ENCODE data around the gene ZDHHC14. TPM values are rescaled to one million over a fixed set of nuclear protein-coding genes. Genes with fewer than 3 reads are reported as not detected.
"Not testable (repeated sequence)": the region's sequence is repeated elsewhere in the genome, so short reads cannot be mapped to it uniquely, and the experiment has no call there.

Gene ZDHHC14
- total and polyA plus RNA-seq, 4 donors, result 4.3 to 18.3 (median 8.9) TPM

GRCh38 chr6:157406661-157407060 lies 25.7 kb downstream of the ZDHHC14 start:
- H3K9ac ChIP-seq (ENCODE audit: insufficient read depth in 1 of 2, low read length in 2 of 2), result no peak overlapping the region
- ATAC-seq (ENCODE audit: insufficient read depth, low FRiP score) (no peak), DNase-seq (no peak)
- no peaks in the 10 kb centered on the region for H3K9me3 ChIP-seq (ENCODE audit: control insufficient read depth in 4 of 4, insufficient read depth in 3 of 4, low read length in 3 of 4)
- WGBS, 2 donors, result 90 to 95% methylated on average over 7 of the region's 7 CpGs
- no peaks in the 10 kb centered on the region for H3K27me3 ChIP-seq (ENCODE audit: control insufficient read depth in 3 of 3, insufficient read depth in 3 of 3, low read length in 2 of 3)
- H3K27ac ChIP-seq (ENCODE audit: low read depth in 1 of 2, low read length in 1 of 2), result no peak overlapping the region
- peaks cover 0 to 5% (median 0%) of the 10 kb centered on the region in 5 donors for H3K4me1 ChIP-seq (ENCODE audit: control insufficient read depth in 5 of 5, insufficient read depth in 5 of 5, low read length in 5 of 5)
- no peak overlapping the region for H3K4me3 ChIP-seq
- TF ChIP-seq, protein P1, sequence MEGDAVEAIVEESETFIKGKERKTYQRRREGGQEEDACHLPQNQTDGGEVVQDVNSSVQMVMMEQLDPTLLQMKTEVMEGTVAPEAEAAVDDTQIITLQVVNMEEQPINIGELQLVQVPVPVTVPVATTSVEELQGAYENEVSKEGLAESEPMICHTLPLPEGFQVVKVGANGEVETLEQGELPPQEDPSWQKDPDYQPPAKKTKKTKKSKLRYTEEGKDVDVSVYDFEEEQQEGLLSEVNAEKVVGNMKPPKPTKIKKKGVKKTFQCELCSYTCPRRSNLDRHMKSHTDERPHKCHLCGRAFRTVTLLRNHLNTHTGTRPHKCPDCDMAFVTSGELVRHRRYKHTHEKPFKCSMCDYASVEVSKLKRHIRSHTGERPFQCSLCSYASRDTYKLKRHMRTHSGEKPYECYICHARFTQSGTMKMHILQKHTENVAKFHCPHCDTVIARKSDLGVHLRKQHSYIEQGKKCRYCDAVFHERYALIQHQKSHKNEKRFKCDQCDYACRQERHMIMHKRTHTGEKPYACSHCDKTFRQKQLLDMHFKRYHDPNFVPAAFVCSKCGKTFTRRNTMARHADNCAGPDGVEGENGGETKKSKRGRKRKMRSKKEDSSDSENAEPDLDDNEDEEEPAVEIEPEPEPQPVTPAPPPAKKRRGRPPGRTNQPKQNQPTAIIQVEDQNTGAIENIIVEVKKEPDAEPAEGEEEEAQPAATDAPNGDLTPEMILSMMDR (IDR thresholded peaks at IDR 0.05; ENCODE audit: control extremely low read depth, extremely low read depth), result no peak
- H3K36me3 ChIP-seq (ENCODE audit: control insufficient read depth in 4 of 4, insufficient read depth in 4 of 4, low read length in 4 of 4), result peaks cover 0 to 3% (median 0%) of the 10 kb centered on the region in 4 donors

GRCh38 chr6:157407646-157408045 lies 26.7 kb downstream of the ZDHHC14 start:
- ATAC-seq (ENCODE audit: insufficient read depth, low FRiP score), result no peak
- no peaks in the 10 kb centered on the region for H3K27me3 ChIP-seq (ENCODE audit: control insufficient read depth in 3 of 3, insufficient read depth in 3 of 3, low read length in 2 of 3)
- TF ChIP-seq, protein P1 (IDR thresholded peaks at IDR 0.05; ENCODE audit: control extremely low read depth, extremely low read depth), result no peak
- no peaks in the 10 kb centered on the region for H3K9me3 ChIP-seq (ENCODE audit: control insufficient read depth in 4 of 4, insufficient read depth in 3 of 4, low read length in 3 of 4)
- H3K4me1 ChIP-seq (ENCODE audit: control insufficient read depth in 5 of 5, insufficient read depth in 5 of 5, low read length in 5 of 5), result peaks cover 0 to 5% (median 0%) of the 10 kb centered on the region in 5 donors
- no peak overlapping the region for H3K27ac ChIP-seq (ENCODE audit: low read depth in 1 of 2, low read length in 1 of 2)
- H3K9ac ChIP-seq (ENCODE audit: insufficient read depth in 1 of 2, low read length in 2 of 2), result no peak overlapping the region
- H3K4me3 ChIP-seq, result no peak overlapping the region
- DNase-seq, result peak in 1 of 3 donors; percentile 34
- no peaks in the 10 kb centered on the region for H3K36me3 ChIP-seq (ENCODE audit: control insufficient read depth in 4 of 4, insufficient read depth in 4 of 4, low read length in 4 of 4)
- 75 to 80% methylated on average over 3 of the region's 3 CpGs for WGBS, 2 donors

DNA sequence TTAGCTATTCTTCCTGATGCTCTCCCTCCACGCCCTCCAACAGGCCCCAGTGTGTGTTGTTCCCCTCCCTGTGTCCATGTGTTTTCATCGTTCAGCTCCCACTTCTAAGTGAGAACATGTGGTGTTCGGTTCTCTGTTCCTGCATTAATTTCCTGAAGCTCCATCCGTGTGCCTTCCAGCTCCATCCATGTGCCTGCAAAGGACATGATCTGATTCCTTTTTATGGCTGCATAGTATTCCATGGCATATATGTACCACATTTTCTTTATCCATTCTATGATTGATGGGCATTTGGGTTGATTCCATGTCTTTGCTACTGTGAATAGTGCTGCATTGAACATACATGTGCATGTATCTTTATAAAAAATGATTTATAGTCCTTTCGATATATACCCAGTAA lies 27.4 kb downstream of the ZDHHC14 start:
- not testable (repeated sequence) for H3K9me3 ChIP-seq (ENCODE audit: control insufficient read depth in 4 of 4, insufficient read depth in 3 of 4, low read length in 3 of 4); H3K27me3 ChIP-seq (ENCODE audit: control insufficient read depth in 3 of 3, insufficient read depth in 3 of 3, low read length in 2 of 3); H3K27ac ChIP-seq (ENCODE audit: low read depth in 1 of 2, low read length in 1 of 2); H3K4me3 ChIP-seq; H3K9ac ChIP-seq (ENCODE audit: insufficient read depth in 1 of 2, low read length in 2 of 2); ATAC-seq (ENCODE audit: insufficient read depth, low FRiP score); H3K4me1 ChIP-seq (ENCODE audit: control insufficient read depth in 5 of 5, insufficient read depth in 5 of 5, low read length in 5 of 5); H3K36me3 ChIP-seq (ENCODE audit: control insufficient read depth in 4 of 4, insufficient read depth in 4 of 4, low read length in 4 of 4); DNase-seq
- 94 to 96% methylated on average over 5 of the region's 5 CpGs for WGBS, 2 donors

DNA sequence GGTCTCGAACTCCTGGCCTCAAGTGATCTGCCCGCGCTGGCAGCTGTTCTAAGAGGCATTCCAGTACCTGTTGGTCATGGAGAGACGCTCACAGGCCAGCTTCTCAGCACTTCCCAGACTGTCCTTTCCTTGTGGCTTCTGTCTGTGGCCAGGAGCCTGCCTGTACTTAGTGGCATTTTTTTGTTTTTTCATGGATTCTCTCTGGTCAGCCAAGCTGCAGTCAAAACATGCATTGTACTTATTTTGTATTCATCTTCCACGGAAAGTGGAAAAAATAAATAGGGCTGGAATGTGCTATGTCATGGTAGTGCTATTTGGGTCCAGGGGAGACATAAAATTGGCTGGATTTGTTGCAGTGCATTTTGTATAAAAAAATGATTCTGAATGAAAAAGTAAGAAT lies 29.1 kb downstream of the ZDHHC14 start:
- WGBS, 2 donors, result 91 to 96% methylated on average over 5 of the region's 5 CpGs
- H3K27ac ChIP-seq (ENCODE audit: low read depth in 1 of 2, low read length in 1 of 2), result no peak overlapping the region

More for the DNA sequence above, 29.1 kb downstream of the ZDHHC14 start:
- no peak overlapping the region for H3K4me3 ChIP-seq
- TF ChIP-seq, protein P1 (IDR thresholded peaks at IDR 0.05; ENCODE audit: control extremely low read depth, extremely low read depth), result no peak
- no peaks in the 10 kb centered on the region for H3K27me3 ChIP-seq (ENCODE audit: control insufficient read depth in 3 of 3, insufficient read depth in 3 of 3, low read length in 2 of 3)
- H3K9me3 ChIP-seq (ENCODE audit: control insufficient read depth in 4 of 4, insufficient read depth in 3 of 4, low read length in 3 of 4), result no peaks in the 10 kb centered on the region
- no peaks in the 10 kb centered on the region for H3K36me3 ChIP-seq (ENCODE audit: control insufficient read depth in 4 of 4, insufficient read depth in 4 of 4, low read length in 4 of 4)
- DNase-seq, result no peak
- no peak overlapping the region for H3K9ac ChIP-seq (ENCODE audit: insufficient read depth in 1 of 2, low read length in 2 of 2)
- H3K4me1 ChIP-seq (ENCODE audit: control insufficient read depth in 5 of 5, insufficient read depth in 5 of 5, low read length in 5 of 5), result peaks cover 0 to 5% (median 0%) of the 10 kb centered on the region in 5 donors
- no peak for ATAC-seq (ENCODE audit: insufficient read depth, low FRiP score)

All from lung (tissue), 12 donors.